Subcutaneous abdominal adipose tissue (tissue), 5 donors: Measurements from ENCODE around the gene CNTN4.
"Not testable (repeated sequence)": the region's sequence is repeated elsewhere in the genome, so short reads cannot be mapped to it uniquely, and the experiment has no call there.

Source experiments
- H3K27ac ChIP-seq: one replicate; pipeline ENCODE4 v1.7.0; 2013; ENCODE audit warnings: low read depth, mild to moderate bottlenecking, inconsistent platforms, low read length, moderate library complexity
- H3K27me3 ChIP-seq, 5 donors: one replicate each; pipeline ENCODE4 v1.7.0; 2013; ENCODE audit warnings: low read length in 5 of 5, inconsistent platforms in 1 of 5; ENCODE audit not compliant: control insufficient read depth in 5 of 5, insufficient read depth in 4 of 5
- H3K36me3 ChIP-seq, 5 donors: one replicate each; pipeline ENCODE4 v1.7.0; 2013; ENCODE audit warnings: low read length in 5 of 5; ENCODE audit not compliant: control insufficient read depth in 5 of 5, insufficient read depth in 5 of 5
- H3K4me1 ChIP-seq, 5 donors: one replicate each; pipeline ENCODE4 v1.7.0; 2013; ENCODE audit warnings: low read length in 5 of 5, mild to moderate bottlenecking in 3 of 5, moderate library complexity in 1 of 5; ENCODE audit not compliant: control insufficient read depth in 5 of 5, insufficient read depth in 5 of 5
- H3K4me3 ChIP-seq, 5 donors: one replicate each; pipeline ENCODE4 v1.7.0; 2013; ENCODE audit warnings: low read length in 5 of 5, low read depth in 1 of 5
- H3K9ac ChIP-seq, 5 donors: one replicate each; pipeline ENCODE4 v1.7.0; 2013; ENCODE audit warnings: low read length in 5 of 5, mild to moderate bottlenecking in 4 of 5, moderate library complexity in 3 of 5
- H3K9me3 ChIP-seq, 5 donors: one replicate each; pipeline ENCODE4 v1.7.0; 2013; ENCODE audit warnings: low read length in 5 of 5; ENCODE audit not compliant: control insufficient read depth in 5 of 5
- donor health status: healthy.
- donor health status: healthy.
- donor health status: healthy.
- donor health status: healthy.
- donor health status: healthy.

Gene CNTN4

GRCh38 chr3:2523281-2523836 lies 424.7 kb downstream of the CNTN4 start:
- Histone ChIP-seq H3K36me3 (no peaks in the 10 kb centered on the region), H3K9me3 (peaks cover 0 to 4% (median 0%) of the 10 kb centered on the region in 5 donors), H3K27me3 (no peaks in the 10 kb centered on the region), H3K4me3 (no peak overlapping the region), H3K27ac (no peak overlapping the region), H3K9ac (no peak overlapping the region), H3K4me1 (no peaks in the 10 kb centered on the region)

GRCh38 chr3:2525968-2526367 lies 427.3 kb downstream of the CNTN4 start:
- Histone ChIP-seq H3K9ac (no peak overlapping the region), H3K9me3 (no peaks in the 10 kb centered on the region), H3K4me1 (no peaks in the 10 kb centered on the region), H3K27me3 (no peaks in the 10 kb centered on the region), H3K27ac (no peak overlapping the region), H3K36me3 (no peaks in the 10 kb centered on the region), H3K4me3 (no peak overlapping the region)

- H3K36me3 ChIP-seq, result no peaks in the 10 kb centered on the region
- no peak overlapping the region for H3K9ac ChIP-seq
- H3K9me3 ChIP-seq, result no peaks in the 10 kb centered on the region
- H3K4me3 ChIP-seq, result no peak overlapping the region
- no peaks in the 10 kb centered on the region for H3K4me1 ChIP-seq
- no peak overlapping the region for H3K27ac ChIP-seq
- H3K27me3 ChIP-seq, result no peaks in the 10 kb centered on the region
Observed at GRCh38 chr3:2526926-2527325, 428.3 kb downstream of the CNTN4 start.

GRCh38 chr3:2527328-2527727 lies 428.7 kb downstream of the CNTN4 start:
- H3K9ac ChIP-seq, H3K27me3 ChIP-seq, H3K9me3 ChIP-seq, H3K4me1 ChIP-seq, H3K4me3 ChIP-seq, H3K27ac ChIP-seq, H3K36me3 ChIP-seq: not testable (repeated sequence)

- not testable (repeated sequence) for H3K36me3 ChIP-seq, H3K4me3 ChIP-seq, H3K4me1 ChIP-seq, H3K27ac ChIP-seq, H3K27me3 ChIP-seq, H3K9me3 ChIP-seq, H3K9ac ChIP-seq
Observed at GRCh38 chr3:2534767-2535166, 436.1 kb downstream of the CNTN4 start.

- no peak overlapping the region for H3K9ac ChIP-seq
Observed at GRCh38 chr3:2535206-2535605, 436.5 kb downstream of the CNTN4 start.

GRCh38 chr3:2536575-2536974 lies 437.9 kb downstream of the CNTN4 start:
- no peak overlapping the region for H3K27ac ChIP-seq
- no peak overlapping the region for H3K4me3 ChIP-seq
- no peaks in the 10 kb centered on the region for H3K27me3 ChIP-seq
- H3K36me3 ChIP-seq, result no peaks in the 10 kb centered on the region
- H3K4me1 ChIP-seq, result no peaks in the 10 kb centered on the region
- H3K9ac ChIP-seq, result no peak overlapping the region
- peaks cover 0 to 3% (median 0%) of the 10 kb centered on the region in 5 donors for H3K9me3 ChIP-seq

More at GRCh38 chr3:2535206-2535605, 436.5 kb downstream of the CNTN4 start:
- Histone ChIP-seq H3K4me1 (no peaks in the 10 kb centered on the region), H3K4me3 (no peak overlapping the region), H3K27me3 (no peaks in the 10 kb centered on the region), H3K36me3 (no peaks in the 10 kb centered on the region), H3K27ac (no peak overlapping the region), H3K9me3 (peaks cover 0 to 3% (median 0%) of the 10 kb centered on the region in 5 donors)

GRCh38 chr3:2540115-2540514 lies 441.4 kb downstream of the CNTN4 start:
- Histone ChIP-seq H3K27ac (no peak overlapping the region), H3K36me3 (no peaks in the 10 kb centered on the region), H3K27me3 (no peaks in the 10 kb centered on the region), H3K9ac (no peak overlapping the region), H3K9me3 (peaks cover 0 to 3% (median 0%) of the 10 kb centered on the region in 5 donors), H3K4me3 (no peak overlapping the region), H3K4me1 (no peaks in the 10 kb centered on the region)

GRCh38 chr3:2543247-2543646 lies 444.6 kb downstream of the CNTN4 start:
- Histone ChIP-seq H3K4me1 (no peaks in the 10 kb centered on the region), H3K9ac (no peak overlapping the region), H3K4me3 (no peak overlapping the region), H3K36me3 (no peaks in the 10 kb centered on the region), H3K27ac (no peak overlapping the region), H3K9me3 (no peaks in the 10 kb centered on the region), H3K27me3 (no peaks in the 10 kb centered on the region)

GRCh38 chr3:2544212-2544611 lies 445.5 kb downstream of the CNTN4 start:
- Histone ChIP-seq H3K9ac (no peak overlapping the region), H3K4me1 (no peaks in the 10 kb centered on the region), H3K36me3 (no peaks in the 10 kb centered on the region), H3K27ac (no peak overlapping the region), H3K27me3 (no peaks in the 10 kb centered on the region), H3K4me3 (no peak overlapping the region), H3K9me3 (no peaks in the 10 kb centered on the region)

- H3K36me3 ChIP-seq, result no peaks in the 10 kb centered on the region
Observed at GRCh38 chr3:2544718-2545117, 446.1 kb downstream of the CNTN4 start.

More at GRCh38 chr3:2544718-2545117, 446.1 kb downstream of the CNTN4 start:
- Histone ChIP-seq H3K9ac (no peak overlapping the region), H3K9me3 (no peaks in the 10 kb centered on the region), H3K27ac (no peak overlapping the region), H3K4me3 (no peak overlapping the region), H3K27me3 (no peaks in the 10 kb centered on the region), H3K4me1 (no peaks in the 10 kb centered on the region)
